Measurements from ENCODE around the gene THAP6. TPM values are rescaled to one million over a fixed set of nuclear protein-coding genes. Genes with fewer than 3 reads are reported as not detected.

Gene THAP6
- total RNA-seq, 1 donor from 2014 or later, result 22.8 TPM

DNA sequence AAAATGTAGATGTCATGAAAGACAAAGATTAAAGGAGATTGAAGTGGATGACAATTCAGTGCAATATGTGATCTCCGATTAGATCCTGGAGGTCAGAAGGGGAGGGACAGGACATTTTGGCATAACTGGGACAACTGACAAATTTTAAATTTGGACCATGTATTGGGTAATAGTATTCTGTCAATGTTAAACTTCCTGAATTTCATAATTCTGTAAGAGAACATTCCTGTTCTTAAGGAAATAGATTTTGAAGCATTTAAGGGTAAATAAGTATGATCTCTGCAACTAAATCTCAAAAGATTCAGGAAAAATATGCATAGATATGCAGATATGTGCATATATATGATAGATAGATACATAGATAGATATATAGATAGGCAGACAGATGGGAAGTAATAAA, 52.6 kb downstream of the THAP6 start:
- Histone ChIP-seq H3K27me3 (ENCODE audit: low read depth) (peaks cover 19% of the 10 kb centered on the region), H3K27ac (replicated peaks) (no peak overlapping the region), H3K9me3 (replicated peaks) (no peaks in the 10 kb centered on the region), H3K4me3 (no peak overlapping the region), H3K36me3 (no peaks in the 10 kb centered on the region), H3K4me1 (no peaks in the 10 kb centered on the region)
- TF ChIP-seq, protein P1, sequence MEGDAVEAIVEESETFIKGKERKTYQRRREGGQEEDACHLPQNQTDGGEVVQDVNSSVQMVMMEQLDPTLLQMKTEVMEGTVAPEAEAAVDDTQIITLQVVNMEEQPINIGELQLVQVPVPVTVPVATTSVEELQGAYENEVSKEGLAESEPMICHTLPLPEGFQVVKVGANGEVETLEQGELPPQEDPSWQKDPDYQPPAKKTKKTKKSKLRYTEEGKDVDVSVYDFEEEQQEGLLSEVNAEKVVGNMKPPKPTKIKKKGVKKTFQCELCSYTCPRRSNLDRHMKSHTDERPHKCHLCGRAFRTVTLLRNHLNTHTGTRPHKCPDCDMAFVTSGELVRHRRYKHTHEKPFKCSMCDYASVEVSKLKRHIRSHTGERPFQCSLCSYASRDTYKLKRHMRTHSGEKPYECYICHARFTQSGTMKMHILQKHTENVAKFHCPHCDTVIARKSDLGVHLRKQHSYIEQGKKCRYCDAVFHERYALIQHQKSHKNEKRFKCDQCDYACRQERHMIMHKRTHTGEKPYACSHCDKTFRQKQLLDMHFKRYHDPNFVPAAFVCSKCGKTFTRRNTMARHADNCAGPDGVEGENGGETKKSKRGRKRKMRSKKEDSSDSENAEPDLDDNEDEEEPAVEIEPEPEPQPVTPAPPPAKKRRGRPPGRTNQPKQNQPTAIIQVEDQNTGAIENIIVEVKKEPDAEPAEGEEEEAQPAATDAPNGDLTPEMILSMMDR (IDR thresholded peaks at IDR 0.05; ENCODE audit: borderline replicate concordance), result no peak
- no peak for DNase-seq
- intact Hi-C loops (cut with micrococcal nuclease), result no loop called here

DNA sequence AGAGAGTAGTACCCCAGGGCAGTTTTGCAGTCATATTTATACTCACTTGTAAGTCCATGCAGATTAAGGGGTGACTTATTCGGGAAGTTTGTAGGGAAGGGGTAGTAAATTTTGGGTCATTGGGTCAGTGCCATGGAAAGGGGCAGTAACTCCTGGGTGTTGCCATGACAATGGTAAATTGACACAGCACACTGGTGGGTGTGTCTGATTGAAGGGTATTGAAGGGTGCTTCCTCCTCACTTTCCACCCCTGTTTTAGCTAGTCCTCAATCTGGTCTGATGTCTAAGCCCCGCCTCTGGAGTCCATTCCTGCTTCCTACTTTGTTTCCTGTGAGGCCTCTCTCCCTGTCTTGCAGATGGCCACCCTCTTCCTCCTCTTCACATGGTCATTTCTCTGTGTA, 53.5 kb downstream of the THAP6 start:
- H3K9me3 ChIP-seq (replicated peaks), result no peaks in the 10 kb centered on the region
- H3K4me3 ChIP-seq, result no peak overlapping the region
- peaks cover 17% of the 10 kb centered on the region for H3K27me3 ChIP-seq (ENCODE audit: low read depth)
- H3K27ac ChIP-seq (replicated peaks), result no peak overlapping the region
- intact Hi-C loops (cut with micrococcal nuclease), result no loop called here
- TF ChIP-seq, protein P1 (IDR thresholded peaks at IDR 0.05; ENCODE audit: borderline replicate concordance), result no peak
- no peaks in the 10 kb centered on the region for H3K4me1 ChIP-seq
- H3K36me3 ChIP-seq, result no peaks in the 10 kb centered on the region
- no peak for DNase-seq

Other genes with a start within 250 kb of the THAP6 start
- 42.6 TPM for gene RCHY1, start 70 bp upstream of the THAP6 start, total RNA-seq
- not detected for gene ODAPH, start 41.6 kb downstream of the THAP6 start, total RNA-seq
- gene CDKL2, start 116.1 kb downstream of the THAP6 start, total RNA-seq, result 0.11 TPM
- gene G3BP2, start 158.9 kb downstream of the THAP6 start, total RNA-seq, result 71.2 TPM
- gene USO1, start 210.1 kb downstream of the THAP6 start, total RNA-seq, result 84.3 TPM